Astrocyte of the hippocampus (primary cell): ENCODE measurements around the gene FBXO31.

ENCODE experiments used
- DNase-seq: peaks from one replicate; pipeline ENCODE4 v3.0.0; 2011; ENCODE audit warnings: low read depth, low spot score

Gene FBXO31

DNA sequence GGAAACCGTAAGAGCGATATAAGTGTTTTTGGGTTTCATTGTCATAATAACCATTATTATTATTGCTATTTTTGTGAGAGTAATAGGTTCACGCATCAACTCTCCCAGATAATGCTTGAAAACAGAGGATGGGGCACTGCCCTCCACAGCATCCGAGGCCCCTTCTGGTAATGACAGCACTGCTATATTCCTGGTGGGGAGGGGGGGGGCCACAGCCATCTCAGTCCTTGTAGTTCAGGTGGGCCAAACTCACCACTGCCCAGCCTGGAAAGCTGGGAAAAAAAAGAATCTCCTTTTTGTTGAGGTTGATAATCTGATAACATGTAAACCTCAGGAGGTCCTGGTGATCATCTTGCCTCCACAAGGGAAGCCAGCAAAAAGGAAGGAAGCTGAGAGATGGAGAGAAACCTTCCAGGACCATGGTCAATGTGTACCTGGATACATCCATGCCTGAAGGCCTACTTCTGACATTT is 67.1 kb downstream of the FBXO31 start:
- no peak for DNase-seq

GRCh38 chr16:87314990-87315420 is 68.6 kb downstream of the FBXO31 start:
- no peak for DNase-seq

DNA sequence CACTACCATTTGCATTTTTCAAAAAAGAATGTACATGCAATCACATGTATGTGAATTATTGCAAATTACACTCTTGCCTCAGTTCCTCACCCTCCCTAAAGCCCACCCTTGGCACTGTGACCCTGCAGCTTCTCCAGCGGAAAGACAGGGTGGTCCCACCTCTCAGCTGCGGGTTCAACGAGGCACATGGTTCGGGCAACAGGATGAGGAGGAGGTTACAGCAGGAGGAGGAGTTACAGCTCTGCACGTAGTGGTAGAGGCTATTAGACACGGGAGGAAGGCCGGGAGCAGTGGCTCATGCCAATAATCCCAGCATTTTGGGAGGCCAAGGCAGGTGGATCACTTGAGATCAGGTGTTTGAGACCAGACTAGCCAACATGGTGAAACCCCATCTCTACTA is 71.6 kb downstream of the FBXO31 start:
- DNase-seq = no peak

- no peak for DNase-seq
Observed at GRCh38 chr16:87311387-87311786, 72.2 kb downstream of the FBXO31 start.

- DNase-seq = no peak
Observed at GRCh38 chr16:87310610-87311009, 73.0 kb downstream of the FBXO31 start.

DNA sequence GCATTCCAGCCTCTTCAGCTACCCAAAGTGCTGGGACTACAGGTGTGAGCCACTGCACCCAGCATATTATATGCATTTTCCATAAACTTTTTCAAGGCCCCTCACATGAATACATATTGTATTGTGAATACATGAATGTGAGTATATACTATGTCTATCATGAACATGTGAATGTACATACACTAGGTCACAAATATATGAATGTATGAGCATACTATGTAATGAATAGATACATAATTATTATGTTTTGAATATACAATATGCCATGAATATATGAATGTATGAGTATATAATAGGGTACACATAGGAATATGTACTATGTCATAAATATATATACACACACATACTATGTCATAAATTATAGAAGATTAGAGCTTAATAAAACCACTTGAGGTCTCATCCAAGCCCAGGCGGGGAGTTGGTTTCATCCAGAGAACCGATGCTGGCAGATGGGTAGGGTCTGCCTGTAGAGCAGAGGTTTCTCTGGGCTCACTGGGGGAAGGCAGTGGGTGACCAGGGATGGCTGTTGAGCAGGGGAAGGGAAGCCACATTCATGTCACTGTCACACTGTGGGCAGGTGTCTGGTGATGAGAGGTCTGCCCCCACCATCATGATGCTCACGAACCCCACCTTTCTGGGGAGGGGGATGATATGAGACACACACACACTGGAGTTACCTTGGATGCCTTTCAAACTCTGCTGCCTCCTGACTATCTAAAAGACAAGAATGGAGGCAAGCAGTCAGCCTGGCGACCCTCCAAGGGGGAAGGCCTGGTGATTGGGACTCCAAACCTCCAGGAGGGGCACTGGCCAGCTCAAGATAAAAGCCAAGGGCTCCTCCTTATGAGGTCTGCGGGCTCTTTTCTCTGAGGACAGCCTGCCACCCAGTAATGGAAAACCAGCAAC is 73.7 kb downstream of the FBXO31 start:
- no peak for DNase-seq

DNA sequence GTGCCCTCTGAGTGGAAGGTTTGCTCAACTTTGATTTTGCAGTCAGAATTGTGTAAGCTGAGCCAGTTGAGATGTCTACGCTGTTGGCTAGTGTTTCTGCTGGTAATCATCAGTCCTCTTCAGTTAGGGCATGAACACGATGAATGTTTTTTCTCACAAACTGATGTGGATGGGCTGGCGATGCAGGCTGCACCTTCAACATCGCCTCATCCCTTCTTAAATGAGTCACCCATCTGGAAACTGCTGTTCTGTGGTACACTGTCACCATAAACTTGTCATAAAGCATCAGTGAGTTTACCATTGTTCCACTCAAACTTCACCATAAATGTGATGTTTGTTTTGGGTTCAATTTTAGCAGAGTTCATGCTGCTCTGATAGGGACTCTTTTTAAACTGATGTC is 74.8 kb downstream of the FBXO31 start:
- DNase-seq = no peak

DNA sequence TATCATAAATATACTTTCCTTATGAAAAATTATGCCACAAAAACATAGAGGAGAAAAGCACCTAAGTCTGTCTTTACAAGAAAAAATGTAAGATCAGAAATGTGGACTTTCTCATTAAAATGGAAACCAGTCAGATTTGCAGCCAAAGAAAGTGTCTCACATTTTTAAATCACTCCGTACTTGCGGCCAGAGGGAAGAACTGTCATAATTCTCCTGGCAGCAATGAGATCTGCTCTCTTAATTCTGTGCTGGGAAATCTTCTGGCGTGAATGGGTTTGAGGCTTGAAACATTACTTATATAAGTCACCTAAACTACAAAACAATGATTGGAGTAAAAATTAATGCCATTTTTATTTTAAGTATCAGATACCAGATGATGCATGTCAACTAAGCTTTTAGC is 77.1 kb downstream of the FBXO31 start:
- DNase-seq = no peak

GRCh38 chr16:87305505-87306391 is 77.8 kb downstream of the FBXO31 start:
- no peak for DNase-seq

- no peak for DNase-seq
Observed at GRCh38 chr16:87304951-87305350, 78.6 kb downstream of the FBXO31 start.

DNA sequence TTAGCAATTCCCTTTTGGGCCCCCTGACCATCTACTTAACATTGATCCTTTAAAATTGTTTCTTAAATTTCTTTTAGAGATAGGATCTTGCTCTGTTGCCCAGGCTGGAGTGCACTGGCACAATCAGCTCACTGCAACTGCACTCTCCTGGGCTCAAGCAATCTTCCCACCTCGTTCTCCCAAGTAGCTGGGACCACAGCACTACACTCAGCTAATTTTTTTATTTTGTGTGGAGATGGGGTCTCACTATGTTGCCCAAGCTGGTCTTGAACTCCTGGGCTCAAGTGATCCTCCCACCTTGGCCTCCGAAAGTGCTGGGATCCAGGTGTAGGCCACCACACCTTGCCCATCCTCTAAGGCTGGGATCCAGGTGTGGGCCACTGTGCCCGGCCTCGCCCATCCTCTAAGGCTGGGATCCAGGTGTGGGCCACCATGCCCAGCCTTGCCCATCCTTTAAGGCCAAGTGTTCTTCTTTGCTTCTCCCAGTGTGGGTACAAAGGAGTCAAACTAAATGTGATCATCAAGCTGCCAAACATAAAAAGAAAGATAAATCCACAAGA is 79.5 kb downstream of the FBXO31 start:
- no peak for DNase-seq

DNA sequence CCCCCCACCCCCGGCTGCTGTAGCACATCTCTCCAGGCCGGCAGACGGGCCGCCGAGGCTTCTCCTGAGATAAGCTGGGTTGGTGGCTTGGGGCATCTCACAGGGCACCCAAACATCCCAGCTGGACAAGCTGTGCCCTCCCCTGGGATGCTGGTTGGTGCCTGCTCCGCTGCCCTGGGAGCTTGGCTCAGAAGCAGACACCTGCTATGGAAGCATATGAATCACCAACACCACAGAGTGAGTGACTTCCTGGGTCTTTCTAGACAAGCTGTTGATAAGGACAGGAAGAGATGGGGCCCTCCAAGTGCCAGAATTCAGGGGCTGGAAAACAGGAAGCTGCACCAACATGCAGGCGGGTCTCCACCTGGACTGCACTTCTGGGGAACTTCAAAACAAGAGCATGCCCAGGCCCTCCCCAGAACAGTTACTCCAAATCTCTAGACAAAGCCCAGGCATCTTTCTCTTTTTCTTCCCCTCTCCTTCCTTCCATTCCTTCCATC is 80.1 kb downstream of the FBXO31 start:
- DNase-seq = no peak

DNA sequence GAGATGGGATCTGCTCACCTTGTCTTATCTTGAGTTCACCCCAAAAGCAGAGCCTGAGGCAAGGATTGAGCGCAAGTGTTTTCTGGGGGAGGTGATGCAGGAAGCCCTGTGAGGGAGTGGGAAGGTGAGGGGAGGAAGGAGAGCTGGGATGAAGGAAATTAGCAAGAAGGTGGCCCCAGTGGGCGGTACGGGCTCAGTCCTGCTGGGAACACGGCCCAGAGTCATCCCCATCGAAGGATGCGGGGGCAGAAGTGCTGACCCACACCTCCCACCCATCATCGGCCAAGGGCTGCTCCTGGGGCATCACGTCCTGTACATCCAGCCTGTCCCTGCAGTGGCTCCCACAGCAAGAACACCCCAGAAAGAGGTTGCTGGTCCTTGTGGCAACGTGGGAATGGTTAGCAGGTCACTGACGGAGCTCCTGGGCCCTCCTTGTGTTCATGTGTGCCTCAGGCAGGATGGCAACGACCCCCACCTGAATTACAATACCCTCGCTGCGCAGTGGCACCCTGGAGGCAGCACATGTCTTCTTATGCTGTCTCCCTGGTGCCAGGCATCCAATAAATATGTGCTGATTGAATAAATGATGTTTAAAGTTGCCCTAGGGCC is 84.6 kb downstream of the FBXO31 start:
- no peak for DNase-seq

DNA sequence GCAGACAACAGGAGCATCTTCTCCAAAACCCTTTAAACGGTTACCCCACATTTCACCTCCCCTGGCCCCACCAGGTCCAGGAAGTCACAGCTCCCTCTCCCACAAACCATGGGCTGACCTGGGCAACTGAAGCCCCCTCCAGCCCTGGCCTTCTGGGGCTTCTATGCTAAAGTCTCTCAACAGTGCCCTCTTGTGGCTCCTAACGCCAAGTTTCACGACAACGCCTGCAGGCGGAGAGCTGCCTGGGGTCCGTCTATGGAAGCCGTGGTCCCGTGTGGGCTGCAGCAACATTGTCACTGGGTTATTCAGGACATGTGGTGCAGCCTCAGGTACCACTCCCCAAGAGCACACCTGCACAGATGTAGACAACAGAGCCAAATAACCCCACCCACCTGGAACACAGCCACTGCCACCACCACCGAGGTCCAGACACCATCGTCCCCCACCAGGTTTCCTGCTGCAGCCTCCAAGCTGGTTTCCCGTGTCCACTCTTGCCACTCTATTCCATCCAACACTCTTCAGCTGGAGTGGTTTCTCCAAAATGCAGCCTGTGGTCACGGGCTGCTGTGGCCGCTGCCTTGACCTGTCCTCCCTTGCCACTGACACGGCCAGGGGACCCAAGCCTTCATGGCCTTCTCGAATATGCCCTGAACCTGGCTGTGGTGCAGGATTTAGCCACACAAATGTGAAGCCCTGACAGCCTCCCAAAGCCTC is 85.5 kb downstream of the FBXO31 start:
- DNase-seq = peak; percentile 62

- DNase-seq = no peak
Observed at GRCh38 chr16:87297407-87297806, 86.2 kb downstream of the FBXO31 start.

DNA sequence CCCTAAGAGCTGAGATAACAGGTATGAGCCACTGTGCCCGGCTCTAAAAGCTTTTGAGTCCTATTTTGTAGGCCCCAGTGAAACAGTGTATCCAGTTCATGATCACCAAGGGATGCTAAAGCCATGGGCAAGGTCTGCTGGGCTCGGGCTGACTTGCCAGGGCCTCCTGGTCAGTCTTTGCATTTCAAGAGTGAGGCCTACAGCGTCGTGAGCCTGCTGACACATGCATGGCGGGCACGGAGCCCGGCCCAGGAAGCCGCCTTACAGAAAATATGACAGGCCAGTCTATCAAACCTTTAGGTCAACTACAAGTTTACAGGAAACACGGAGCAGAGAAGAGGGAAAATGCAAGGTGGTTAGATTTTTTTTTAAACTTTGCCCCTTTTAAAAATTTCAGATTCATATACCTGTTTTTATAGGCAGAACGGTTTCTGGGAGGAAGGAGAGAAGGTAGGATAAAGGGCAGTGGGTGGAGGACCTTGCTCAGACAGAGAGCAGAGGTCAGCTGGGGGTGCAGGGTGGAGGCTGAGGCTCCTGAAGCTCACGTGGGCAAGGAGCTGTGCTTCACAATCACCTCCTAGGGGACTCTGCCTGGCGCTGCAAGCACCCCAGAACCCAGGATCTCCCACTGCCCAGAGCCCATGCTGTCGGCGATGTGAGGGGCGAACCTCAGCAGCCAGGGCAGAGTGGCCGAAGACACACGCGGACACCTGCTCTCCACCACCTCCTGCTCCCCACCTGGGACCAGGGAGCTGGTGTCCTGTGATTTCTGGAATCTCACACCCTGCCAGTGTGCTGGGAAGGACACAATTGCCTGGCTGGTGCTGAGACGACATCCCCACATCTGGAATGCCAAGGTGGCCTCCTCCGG is 87.7 kb downstream of the FBXO31 start:
- DNase-seq = no peak

- no peak for DNase-seq
Observed at GRCh38 chr16:87295259-87295658, 88.3 kb downstream of the FBXO31 start.

GRCh38 chr16:87293990-87294389 is 89.6 kb downstream of the FBXO31 start:
- no peak for DNase-seq

DNA sequence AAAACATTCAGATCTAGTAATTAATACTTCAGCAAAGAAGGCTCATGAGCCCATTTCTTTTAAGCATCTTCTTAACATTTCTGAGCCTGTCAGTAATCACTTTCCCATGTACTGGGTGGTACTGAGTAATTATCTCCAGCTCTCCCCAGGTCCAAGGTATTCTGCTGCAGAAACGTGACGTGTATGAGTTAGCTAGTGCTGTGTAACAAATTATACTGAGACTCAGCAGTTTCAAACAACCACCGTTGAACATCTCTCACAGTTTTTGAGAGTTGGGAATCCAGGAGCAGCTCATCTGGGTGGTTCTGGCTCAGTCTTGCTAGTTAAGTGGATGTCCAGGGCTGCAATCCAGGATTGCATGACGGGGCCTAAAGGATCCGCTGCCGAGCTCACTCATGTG is 91.6 kb downstream of the FBXO31 start:
- DNase-seq = no peak
